T47D (cell line): ENCODE measurements around the gene DMKN.

Experiments
- DNase-seq, 2 experiments: peaks; one replicate each; pipeline versions ENCODE4 v3.0.0 to v3.0.0-alpha.2; 2011 to 2012; ENCODE audit warnings: low read depth in 1 of 2, low spot score in 1 of 2
- JUND ChIP-seq: IDR thresholded peaks from 2 replicates; pipeline ENCODE4 v1.6.1; 2012; ENCODE audit warnings: low read depth
- in situ Hi-C: cut with HindIII; loops from 2 replicates; pipeline ENCODE4 v1.10.0; 2016; ENCODE audit warnings: low sequenced_read_pairs, low pct_unique_long_range_greater_than_20kb

Gene DMKN

GRCh38 chr19:35512831-35513627, 420 bp downstream of the DMKN start:
- in situ Hi-C loops = no loop called here
- no peak for DNase-seq
- no peak for TF ChIP-seq JUND

GRCh38 chr19:35511337-35511736, 2.1 kb downstream of the DMKN start:
- no peak for TF ChIP-seq JUND
- no peak for DNase-seq
- in situ Hi-C loops = no loop called here

DNA sequence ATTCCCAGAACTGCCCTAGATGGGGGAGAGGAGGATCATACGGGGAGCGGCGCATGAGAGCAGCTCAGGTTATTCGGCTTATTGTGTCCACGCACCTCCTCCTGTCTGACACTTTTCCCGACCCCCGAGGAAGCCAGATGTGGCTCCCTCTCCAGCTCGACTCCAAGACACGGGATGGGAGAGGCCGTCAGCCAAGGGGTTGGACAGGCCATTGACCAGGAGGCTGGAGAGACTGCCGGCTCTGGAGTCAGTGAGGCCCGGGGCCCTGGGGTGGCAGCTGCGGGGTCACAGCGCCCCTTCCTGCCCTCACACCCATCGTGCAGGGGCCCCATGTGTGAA, 2.9 kb downstream of the DMKN start:
- in situ Hi-C loops = no loop called here
- no peak for DNase-seq
- TF ChIP-seq JUND = no peak

DNA sequence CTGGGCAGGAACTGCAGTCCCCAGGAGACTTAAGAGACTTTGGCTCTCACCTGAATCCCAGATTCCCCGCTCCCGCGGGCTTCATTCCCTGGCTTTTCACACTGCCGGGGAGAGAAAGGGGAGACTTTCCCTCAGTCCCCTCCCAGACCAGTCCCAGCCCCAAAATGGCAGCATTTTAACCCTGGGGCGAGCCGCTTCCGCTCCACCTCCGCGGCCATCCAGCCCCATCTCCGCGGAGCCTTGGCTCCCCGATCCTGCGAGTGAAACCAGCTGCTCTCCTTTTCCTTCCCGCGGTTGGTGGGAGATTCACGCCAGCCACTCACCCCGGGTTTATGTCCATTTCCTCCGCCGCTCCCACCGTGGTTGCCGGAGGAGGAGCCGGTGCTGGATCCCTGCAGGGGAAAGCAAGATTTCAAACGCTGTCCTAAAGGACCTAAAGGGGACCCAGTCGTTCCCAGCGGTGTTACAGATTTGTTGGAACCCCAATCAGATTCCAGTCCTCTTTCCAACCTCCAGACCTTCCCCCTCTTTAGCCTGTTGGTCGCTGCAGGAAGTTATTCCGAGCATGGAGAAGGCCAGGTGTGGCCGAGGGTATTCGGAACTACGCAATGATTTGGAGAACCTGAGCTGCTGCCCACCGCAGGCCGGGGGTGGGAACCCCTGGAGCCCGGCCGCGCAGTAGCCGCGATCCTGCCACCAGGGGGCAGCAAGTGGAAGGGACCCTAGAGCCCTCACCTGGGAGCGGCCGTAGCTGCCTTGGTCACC, 3.4 kb downstream of the DMKN start:
- peak; percentile 83 to 86 for DNase-seq
- no peak for TF ChIP-seq JUND
- in situ Hi-C loops = no loop called here

GRCh38 chr19:35509018-35509652, 4.3 kb downstream of the DMKN start:
- DNase-seq = peak; percentile 40 to 69
- in situ Hi-C loops = no loop called here
- TF ChIP-seq JUND = no peak

- DNase-seq = no peak
- TF ChIP-seq JUND = no peak
- in situ Hi-C loops = no loop called here
Measured at GRCh38 chr19:35508129-35508528, 5.3 kb downstream of the DMKN start.

- no peak for DNase-seq
- TF ChIP-seq JUND = no peak
- in situ Hi-C loops = no loop called here
Measured at GRCh38 chr19:35507561-35507960, 5.9 kb downstream of the DMKN start.

- in situ Hi-C loops = no loop called here
- no peak for TF ChIP-seq JUND
- DNase-seq = no peak
Measured at GRCh38 chr19:35506011-35506410, 7.4 kb downstream of the DMKN start.

GRCh38 chr19:35502751-35503150, 10.7 kb downstream of the DMKN start:
- no peak for DNase-seq
- in situ Hi-C loops = no loop called here
- TF ChIP-seq JUND = no peak

DNA sequence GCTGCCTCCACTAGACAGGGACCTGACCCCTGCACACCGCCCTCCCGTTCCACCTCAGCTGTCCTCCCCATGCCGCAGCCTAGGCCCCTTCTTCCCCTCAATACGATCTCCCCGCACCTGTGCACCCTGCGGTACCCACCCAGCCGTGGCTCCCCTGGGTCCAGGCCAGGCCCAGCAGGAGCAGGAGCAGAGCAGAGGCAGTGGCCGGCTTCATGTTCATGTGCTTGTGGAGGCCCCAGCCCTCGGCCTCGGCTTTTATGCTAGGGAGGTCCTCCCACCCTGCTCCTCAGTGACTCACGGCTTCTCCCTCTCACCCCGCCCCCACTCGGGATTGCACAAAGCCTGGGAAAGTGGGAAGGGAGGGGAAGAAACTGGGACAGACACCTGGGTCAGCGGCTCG, 11.8 kb downstream of the DMKN start:
- TF ChIP-seq JUND = no peak
- no peak for DNase-seq
- in situ Hi-C loops = no loop called here

DNA sequence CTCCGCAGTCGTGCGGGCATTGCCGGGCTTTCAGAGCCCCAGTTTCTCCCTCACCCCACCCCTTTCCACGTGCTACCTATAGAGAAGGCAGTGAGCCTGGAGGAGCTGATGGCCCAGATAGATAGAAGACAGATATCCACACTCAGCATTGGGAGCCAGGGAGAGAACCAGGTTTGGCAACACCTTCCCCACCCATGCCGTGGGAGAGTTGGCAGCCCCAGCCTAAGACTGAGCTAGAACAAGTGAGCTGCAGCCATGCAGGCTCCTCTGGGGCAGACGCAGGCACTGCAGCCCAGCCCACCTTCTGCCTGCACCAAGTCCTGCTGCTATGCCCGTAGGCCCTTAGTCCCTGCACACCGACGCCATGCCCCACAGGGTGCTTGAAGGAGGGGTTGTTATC, 12.8 kb downstream of the DMKN start:
- no peak for TF ChIP-seq JUND

DNA sequence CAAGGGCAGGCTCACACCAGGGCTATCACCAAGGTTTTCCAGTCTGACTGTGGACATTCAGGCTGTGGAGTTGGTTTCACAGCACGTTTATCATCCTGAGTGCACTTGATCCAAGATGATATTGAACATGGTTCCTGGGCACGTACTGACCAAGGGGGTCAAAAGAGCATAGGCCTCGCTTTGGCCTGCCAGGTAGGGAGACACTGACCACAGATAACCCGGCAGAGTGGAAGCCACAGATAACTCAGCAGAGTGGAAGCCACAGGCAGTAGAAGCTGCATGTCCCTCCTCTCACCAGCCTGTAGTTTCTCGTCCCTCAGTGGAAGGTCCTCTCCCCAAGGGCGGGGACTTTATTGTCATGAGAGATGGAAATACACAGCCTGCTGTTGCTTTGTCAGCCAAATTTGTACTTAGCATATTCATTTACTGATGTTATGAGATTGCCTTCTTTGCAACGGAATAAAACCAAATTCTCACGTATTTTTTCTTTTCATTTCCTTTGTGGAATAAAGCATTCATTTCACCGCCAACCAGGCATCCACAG, 14.4 kb downstream of the DMKN start:
- TF ChIP-seq JUND = no peak
- in situ Hi-C loops = no loop called here
- DNase-seq = no peak

More for the DNA sequence above, 12.8 kb downstream of the DMKN start:
- in situ Hi-C loops = no loop called here
- no peak for DNase-seq

- no peak for TF ChIP-seq JUND
- in situ Hi-C loops = no loop called here
- DNase-seq = no peak
Measured at GRCh38 chr19:35498220-35498619, 15.2 kb downstream of the DMKN start.
